NT2/D1 (cell line): Measurements from ENCODE around the gene SRRM1.
"Not testable (repeated sequence)": the region's sequence is repeated elsewhere in the genome, so short reads cannot be mapped to it uniquely, and the experiment has no call there.

Experiments
- SUZ12 ChIP-seq: IDR thresholded peaks from 2 replicates; pipeline ENCODE4 v1.6.1; 2011; ENCODE audit not compliant: insufficient read length, insufficient read depth; ENCODE audit errors: extremely low read depth
- ZNF274 ChIP-seq: IDR thresholded peaks from 2 replicates; pipeline ENCODE4 v1.6.1; 2011; ENCODE audit warnings: mild to moderate bottlenecking, low read depth, low read length

DNA sequence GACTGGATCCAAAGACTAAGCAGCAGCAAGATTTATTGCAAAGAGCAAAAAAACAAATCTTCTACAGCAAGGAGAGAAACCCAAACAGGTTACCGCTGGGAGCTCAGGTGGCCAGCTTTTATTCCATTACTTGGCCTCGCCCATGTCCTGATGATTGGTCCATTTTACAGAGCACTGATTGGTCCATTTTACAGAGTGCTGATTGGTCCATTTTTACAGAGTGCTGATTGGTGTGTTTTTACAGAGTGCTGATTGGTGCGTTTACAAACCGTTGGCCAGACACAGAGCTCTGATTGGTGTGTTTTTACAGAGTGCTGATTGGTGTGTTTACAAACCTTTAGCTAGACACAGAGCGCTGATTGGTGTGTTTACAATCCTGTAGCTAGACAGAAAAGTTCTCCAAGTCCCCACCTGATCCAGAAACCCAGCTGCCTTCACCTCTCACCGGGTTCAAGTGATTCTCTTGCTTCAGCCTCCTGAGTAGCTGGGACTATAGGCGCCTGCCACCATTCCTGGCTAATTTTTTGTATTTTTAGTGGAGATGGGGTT is 54.4 kb downstream of the SRRM1 start:
- TF ChIP-seq ZNF274, SUZ12: not testable (repeated sequence)
